ENCODE data around the gene SULT1C2. TPM values are rescaled to one million over a fixed set of nuclear protein-coding genes. Genes with fewer than 3 reads are reported as not detected.

Gene SULT1C2
- total and polyA plus RNA-seq, 4 donors = 0.07 to 8.9 (median 0.62) TPM

DNA sequence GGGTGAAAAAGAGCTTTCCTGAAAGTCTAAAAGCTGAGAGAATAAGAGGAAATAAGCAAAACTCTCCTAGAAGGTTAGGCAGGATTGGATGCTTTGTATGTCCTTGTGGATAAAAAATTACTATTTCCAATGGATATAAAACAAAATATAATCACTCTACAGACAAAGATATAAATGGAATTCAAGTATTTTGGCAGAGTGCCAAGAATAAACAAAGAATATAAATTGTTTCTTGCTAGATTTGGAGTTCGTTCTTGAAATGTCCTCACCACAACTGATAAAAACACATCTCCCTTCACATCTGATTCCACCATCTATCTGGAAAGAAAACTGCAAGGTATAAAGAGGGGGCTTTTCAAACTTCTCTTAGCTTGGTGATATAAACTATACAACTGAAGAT lies 35.6 kb upstream of the SULT1C2 start:
- no peak for TF ChIP-seq RAD21 (IDR thresholded peaks at IDR 0.05)
- TF ChIP-seq, protein P1, sequence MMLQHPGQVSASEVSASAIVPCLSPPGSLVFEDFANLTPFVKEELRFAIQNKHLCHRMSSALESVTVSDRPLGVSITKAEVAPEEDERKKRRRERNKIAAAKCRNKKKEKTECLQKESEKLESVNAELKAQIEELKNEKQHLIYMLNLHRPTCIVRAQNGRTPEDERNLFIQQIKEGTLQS (IDR thresholded peaks at IDR 0.05) = no peak
- no peak for TF ChIP-seq EGR1 (IDR thresholded peaks at IDR 0.05; ENCODE audit: low read depth in 2 of 2)
- no peak for TF ChIP-seq NR2F2 (IDR thresholded peaks at IDR 0.05)
- TF ChIP-seq FOXA1 (IDR thresholded peaks at IDR 0.05) = no peak
- TF ChIP-seq, protein P2, sequence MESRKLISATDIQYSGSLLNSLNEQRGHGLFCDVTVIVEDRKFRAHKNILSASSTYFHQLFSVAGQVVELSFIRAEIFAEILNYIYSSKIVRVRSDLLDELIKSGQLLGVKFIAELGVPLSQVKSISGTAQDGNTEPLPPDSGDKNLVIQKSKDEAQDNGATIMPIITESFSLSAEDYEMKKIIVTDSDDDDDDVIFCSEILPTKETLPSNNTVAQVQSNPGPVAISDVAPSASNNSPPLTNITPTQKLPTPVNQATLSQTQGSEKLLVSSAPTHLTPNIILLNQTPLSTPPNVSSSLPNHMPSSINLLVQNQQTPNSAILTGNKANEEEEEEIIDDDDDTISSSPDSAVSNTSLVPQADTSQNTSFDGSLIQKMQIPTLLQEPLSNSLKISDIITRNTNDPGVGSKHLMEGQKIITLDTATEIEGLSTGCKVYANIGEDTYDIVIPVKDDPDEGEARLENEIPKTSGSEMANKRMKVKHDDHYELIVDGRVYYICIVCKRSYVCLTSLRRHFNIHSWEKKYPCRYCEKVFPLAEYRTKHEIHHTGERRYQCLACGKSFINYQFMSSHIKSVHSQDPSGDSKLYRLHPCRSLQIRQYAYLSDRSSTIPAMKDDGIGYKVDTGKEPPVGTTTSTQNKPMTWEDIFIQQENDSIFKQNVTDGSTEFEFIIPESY (IDR thresholded peaks at IDR 0.05) = no peak
- TF ChIP-seq, protein P3, sequence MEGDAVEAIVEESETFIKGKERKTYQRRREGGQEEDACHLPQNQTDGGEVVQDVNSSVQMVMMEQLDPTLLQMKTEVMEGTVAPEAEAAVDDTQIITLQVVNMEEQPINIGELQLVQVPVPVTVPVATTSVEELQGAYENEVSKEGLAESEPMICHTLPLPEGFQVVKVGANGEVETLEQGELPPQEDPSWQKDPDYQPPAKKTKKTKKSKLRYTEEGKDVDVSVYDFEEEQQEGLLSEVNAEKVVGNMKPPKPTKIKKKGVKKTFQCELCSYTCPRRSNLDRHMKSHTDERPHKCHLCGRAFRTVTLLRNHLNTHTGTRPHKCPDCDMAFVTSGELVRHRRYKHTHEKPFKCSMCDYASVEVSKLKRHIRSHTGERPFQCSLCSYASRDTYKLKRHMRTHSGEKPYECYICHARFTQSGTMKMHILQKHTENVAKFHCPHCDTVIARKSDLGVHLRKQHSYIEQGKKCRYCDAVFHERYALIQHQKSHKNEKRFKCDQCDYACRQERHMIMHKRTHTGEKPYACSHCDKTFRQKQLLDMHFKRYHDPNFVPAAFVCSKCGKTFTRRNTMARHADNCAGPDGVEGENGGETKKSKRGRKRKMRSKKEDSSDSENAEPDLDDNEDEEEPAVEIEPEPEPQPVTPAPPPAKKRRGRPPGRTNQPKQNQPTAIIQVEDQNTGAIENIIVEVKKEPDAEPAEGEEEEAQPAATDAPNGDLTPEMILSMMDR (IDR thresholded peaks at IDR 0.05; ENCODE audit: low read depth, low read length, missing input control) = no peak
- no peak for TF ChIP-seq GABPA (IDR thresholded peaks at IDR 0.05 in 1 of 2, conservative IDR thresholded peaks at IDR 0.05 in 1 of 2)
- no peak for TF ChIP-seq TAF1 (conservative IDR thresholded peaks at IDR 0.05)
- no peak for TF ChIP-seq HNF4G (IDR thresholded peaks at IDR 0.05)
- no peak for TF ChIP-seq RXRA (IDR thresholded peaks at IDR 0.05)
- no peak for TF ChIP-seq JUND (IDR thresholded peaks at IDR 0.05)
- no peak for TF ChIP-seq FOXA2 (IDR thresholded peaks at IDR 0.05)
- TF ChIP-seq YY1 (IDR thresholded peaks at IDR 0.05) = no peak
- no peak for TF ChIP-seq SP1 (IDR thresholded peaks at IDR 0.05)
- TF ChIP-seq HNF4A (conservative IDR thresholded peaks at IDR 0.05) = no peak
- WGBS = 51% methylated on average over 1 of the region's 1 CpG
- Histone ChIP-seq H3K9ac (ENCODE audit: low read depth in 1 of 2, low read length in 2 of 2) (no peak overlapping the region), H3K4me3 (ENCODE audit: low read depth in 1 of 3, low read length in 3 of 3) (no peak overlapping the region), H3K4me1 (ENCODE audit: control insufficient read depth in 4 of 4, insufficient read depth in 4 of 4, low read length in 3 of 4) (no peaks in the 10 kb centered on the region), H3K27ac (ENCODE audit: low read depth in 1 of 2, low read length in 2 of 2) (no peak overlapping the region), H3K36me3 (ENCODE audit: control insufficient read depth in 4 of 4, insufficient read depth in 3 of 4, low read depth in 1 of 4, low read length in 3 of 4) (no peaks in the 10 kb centered on the region), H3K9me3 (ENCODE audit: control insufficient read depth in 4 of 4, low read length in 3 of 4) (no peaks in the 10 kb centered on the region), H3K27me3 (ENCODE audit: control insufficient read depth in 4 of 4, insufficient read depth in 4 of 4, low read length in 3 of 4) (no peaks in the 10 kb centered on the region)
- DNase-seq (ENCODE audit: low spot score) = no peak

DNA sequence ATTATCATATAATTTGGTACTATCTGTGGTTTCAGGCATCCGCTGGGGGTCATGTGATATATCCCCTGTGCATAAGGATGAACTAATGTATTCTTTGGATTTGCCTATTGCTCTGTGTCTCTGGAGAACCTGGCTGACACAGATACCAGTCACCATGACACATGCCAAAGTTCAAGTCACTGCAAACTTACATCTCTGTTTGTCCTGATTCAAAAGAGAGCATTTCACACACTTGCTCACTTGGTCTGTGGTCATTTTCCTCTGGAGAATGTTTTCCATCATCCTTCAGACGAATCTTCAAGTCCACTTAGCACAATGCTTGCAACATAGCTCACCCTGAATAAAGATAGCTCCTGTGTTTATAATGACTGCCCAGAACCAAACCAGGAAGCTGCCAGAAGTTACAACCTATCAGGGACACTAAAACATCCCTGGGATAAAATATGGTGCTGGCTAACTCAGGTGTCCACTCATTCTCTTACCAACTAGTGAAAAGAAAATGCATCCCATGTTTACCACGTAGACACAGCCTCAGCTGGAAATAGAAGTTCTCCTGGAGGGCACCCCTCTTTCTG lies 30.9 kb upstream of the SULT1C2 start:
- no peaks in the 10 kb centered on the region for H3K9me3 ChIP-seq (ENCODE audit: control insufficient read depth in 4 of 4, low read length in 3 of 4)
- WGBS = 48% methylated on average over 3 of the region's 3 CpGs
- no peaks in the 10 kb centered on the region for H3K4me1 ChIP-seq (ENCODE audit: control insufficient read depth in 4 of 4, insufficient read depth in 4 of 4, low read length in 3 of 4)
- H3K36me3 ChIP-seq (ENCODE audit: control insufficient read depth in 4 of 4, insufficient read depth in 3 of 4, low read depth in 1 of 4, low read length in 3 of 4) = no peaks in the 10 kb centered on the region
- DNase-seq (ENCODE audit: low spot score) = no peak
- no peak overlapping the region for H3K27ac ChIP-seq (ENCODE audit: low read depth in 1 of 2, low read length in 2 of 2)
- H3K9ac ChIP-seq (ENCODE audit: low read depth in 1 of 2, low read length in 2 of 2) = no peak overlapping the region
- no peaks in the 10 kb centered on the region for H3K27me3 ChIP-seq (ENCODE audit: control insufficient read depth in 4 of 4, insufficient read depth in 4 of 4, low read length in 3 of 4)
- TF ChIP-seq, protein P4, sequence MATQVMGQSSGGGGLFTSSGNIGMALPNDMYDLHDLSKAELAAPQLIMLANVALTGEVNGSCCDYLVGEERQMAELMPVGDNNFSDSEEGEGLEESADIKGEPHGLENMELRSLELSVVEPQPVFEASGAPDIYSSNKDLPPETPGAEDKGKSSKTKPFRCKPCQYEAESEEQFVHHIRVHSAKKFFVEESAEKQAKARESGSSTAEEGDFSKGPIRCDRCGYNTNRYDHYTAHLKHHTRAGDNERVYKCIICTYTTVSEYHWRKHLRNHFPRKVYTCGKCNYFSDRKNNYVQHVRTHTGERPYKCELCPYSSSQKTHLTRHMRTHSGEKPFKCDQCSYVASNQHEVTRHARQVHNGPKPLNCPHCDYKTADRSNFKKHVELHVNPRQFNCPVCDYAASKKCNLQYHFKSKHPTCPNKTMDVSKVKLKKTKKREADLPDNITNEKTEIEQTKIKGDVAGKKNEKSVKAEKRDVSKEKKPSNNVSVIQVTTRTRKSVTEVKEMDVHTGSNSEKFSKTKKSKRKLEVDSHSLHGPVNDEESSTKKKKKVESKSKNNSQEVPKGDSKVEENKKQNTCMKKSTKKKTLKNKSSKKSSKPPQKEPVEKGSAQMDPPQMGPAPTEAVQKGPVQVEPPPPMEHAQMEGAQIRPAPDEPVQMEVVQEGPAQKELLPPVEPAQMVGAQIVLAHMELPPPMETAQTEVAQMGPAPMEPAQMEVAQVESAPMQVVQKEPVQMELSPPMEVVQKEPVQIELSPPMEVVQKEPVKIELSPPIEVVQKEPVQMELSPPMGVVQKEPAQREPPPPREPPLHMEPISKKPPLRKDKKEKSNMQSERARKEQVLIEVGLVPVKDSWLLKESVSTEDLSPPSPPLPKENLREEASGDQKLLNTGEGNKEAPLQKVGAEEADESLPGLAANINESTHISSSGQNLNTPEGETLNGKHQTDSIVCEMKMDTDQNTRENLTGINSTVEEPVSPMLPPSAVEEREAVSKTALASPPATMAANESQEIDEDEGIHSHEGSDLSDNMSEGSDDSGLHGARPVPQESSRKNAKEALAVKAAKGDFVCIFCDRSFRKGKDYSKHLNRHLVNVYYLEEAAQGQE (IDR thresholded peaks at IDR 0.05) = no peak
- TF ChIP-seq EGR1 (IDR thresholded peaks at IDR 0.05; ENCODE audit: low read depth in 2 of 2) (no peak), JUND (IDR thresholded peaks at IDR 0.05) (no peak), YY1 (IDR thresholded peaks at IDR 0.05) (no peak)
- TF ChIP-seq, protein P1 (IDR thresholded peaks at IDR 0.05) = no peak
- H3K4me3 ChIP-seq (ENCODE audit: low read depth in 1 of 3, low read length in 3 of 3) = no peak overlapping the region
